Transverse colon (tissue), 4 donors: ENCODE data around the gene AP2S1. TPM values are rescaled to one million over a fixed set of nuclear protein-coding genes. Genes with fewer than 3 reads are reported as not detected.

Experiments
- DNase-seq: peaks from one replicate; pipeline ENCODE4 v3.0.0-alpha.2; 2019
- H3K27ac ChIP-seq, 4 donors: fragments of 200-600 bp; sonication (generic); 2 replicates each; pipeline ENCODE4 v1.5.1; 2016 to 2018; ENCODE audit warnings: inconsistent platforms in 4 of 4
- H3K27me3 ChIP-seq: fragments of 200-600 bp; sonication (generic); 2 replicates; pipeline ENCODE4 v1.5.1; 2017; ENCODE audit warnings: inconsistent platforms
- H3K36me3 ChIP-seq, 4 donors: fragments of 200-600 bp; sonication (generic); 2 replicates each; pipeline ENCODE4 v1.5.1; 2017 to 2019; ENCODE audit warnings: inconsistent platforms in 4 of 4
- H3K4me1 ChIP-seq, 4 donors: fragments of 200-600 bp; sonication (generic); 2 replicates each; pipeline ENCODE4 v1.5.1; 2017 to 2020; ENCODE audit warnings: inconsistent platforms in 4 of 4
- H3K4me3 ChIP-seq, 4 donors: fragments of 200-600 bp; sonication (generic); 1 replicate in 1 of 4; 2 replicates in 3 of 4; pipeline versions ENCODE4 v1.5.1 to v1.6.1; 2017 to 2019; ENCODE audit warnings: inconsistent platforms in 4 of 4
- H3K9me3 ChIP-seq, 2 donors: fragments of 200-600 bp; sonication (generic); 2 replicates each; pipeline ENCODE4 v1.5.1; 2017 to 2019; ENCODE audit warnings: inconsistent platforms in 2 of 2
- CTCF ChIP-seq, 5 experiments: fragments of 200-600 bp in 3 of 5; fragments of 450-650 bp in 2 of 5; sonication (generic) in 3 of 5; IDR thresholded peaks; 1 replicate in 2 of 5; 2 replicates in 3 of 5; pipeline ENCODE4 v1.5.1; 2016 to 2017; ENCODE audit warnings: antibody characterized with exemption in 5 of 5, inconsistent platforms in 3 of 5, mild to moderate bottlenecking in 2 of 5, moderate library complexity in 1 of 5
- EP300 ChIP-seq: sonication (generic); formaldehyde crosslinking; IDR thresholded peaks from one replicate; pipeline ENCODE4 v1.6.1; 2017; ENCODE audit warnings: antibody characterized with exemption, low read depth
- POLR2A ChIP-seq: fragments of 450-650 bp; IDR thresholded peaks from one replicate; pipeline ENCODE4 v1.6.1; 2016; ENCODE audit warnings: antibody characterized with exemption, mild to moderate bottlenecking, moderate library complexity
- POLR2AphosphoS5 ChIP-seq, 3 donors: sonication (generic); formaldehyde crosslinking; IDR thresholded peaks; one replicate each; pipeline ENCODE4 v1.6.1; 2016; ENCODE audit warnings: antibody characterized with exemption in 3 of 3
- WGBS, 2 donors: methylation state at CpG; one replicate each; pipeline ENCODE4 v1.1.5; 2018; ENCODE audit warnings: low coverage in 1 of 2; 5-methylcytosine and 5-hydroxymethylcytosine counted together
- in situ Hi-C, 4 donors: fragments of 200-750 bp; cut with MboI; loops; one replicate each; pipeline versions ENCODE4 v1.15.0 to v1.15.1; 2017; ENCODE audit warnings: low sequenced_read_pairs in 3 of 4, low pct_ligation_motif_present in 1 of 4, low pct_unique_long_range_greater_than_20kb in 1 of 4
- intact Hi-C: fragments of 100-400 bp; cut with DNase I; formaldehyde crosslinking; loops from one replicate; pipeline ENCODE4 v1.15.1; 2023; ENCODE audit warnings: low total_unique reads
- total RNA-seq, 4 donors: library from RNA; depleted of rRNA; stranded (reverse); fragments of >200 nt; gene quantifications; one replicate each; pipeline ENCODE4 v1.1.0, GENCODE V29; 2016

AP2S1 gene
- total RNA-seq, result 10 to 100 TPM; 50.1 to 96.9 (median 61.2) TPM

GRCh38 chr19:46850228-46851203 is at the start of gene AP2S1:
TSS of gene AP2S1 (minus strand) at chr19:46850846. CDS start at chr19:46850766, 80 bp downstream.
- 0 to 6% methylated on average over 7 to 47 of the region's 53 CpGs for WGBS, 2 donors
- DNase-seq, result peak; percentile 97
- in situ Hi-C loops, result loop anchor here in 2 of 4 donors (5.0 to 10.0 kb wide), 2 partner anchors 134 to 142 kb away; no protein-coding TSS in a partner anchor
- TF ChIP-seq CTCF (IDR thresholded peaks at IDR 0.05) (no peak), POLR2A (peak; percentile 85), POLR2AphosphoS5 (IDR thresholded peaks at IDR 0.05) (peak; percentile 87 to 89 (median 88)), EP300 (no peak)
- H3K4me1 ChIP-seq, result peaks cover 12 to 46% (median 19%) of the 10 kb centered on the region in 4 donors
- H3K27me3 ChIP-seq, result no peaks in the 10 kb centered on the region
- peak within 1 kb of the TSS; percentile 88 to 94 (median 90) for H3K27ac ChIP-seq
- peak within 1 kb of the TSS; percentile 67 to 86 (median 83) for H3K4me3 ChIP-seq
- intact Hi-C loops, result no loop called here
- no peaks in the 10 kb centered on the region for H3K36me3 ChIP-seq
- no peaks in the 10 kb centered on the region for H3K9me3 ChIP-seq

GRCh38 chr19:46900341-46900740 is 49.7 kb upstream of the AP2S1 start:
- Histone ChIP-seq H3K4me1 (peaks cover 0 to 50% (median 19%) of the 10 kb centered on the region in 4 donors), H3K27me3 (no peaks in the 10 kb centered on the region)
- in situ Hi-C loops, result no loop called here

DNA sequence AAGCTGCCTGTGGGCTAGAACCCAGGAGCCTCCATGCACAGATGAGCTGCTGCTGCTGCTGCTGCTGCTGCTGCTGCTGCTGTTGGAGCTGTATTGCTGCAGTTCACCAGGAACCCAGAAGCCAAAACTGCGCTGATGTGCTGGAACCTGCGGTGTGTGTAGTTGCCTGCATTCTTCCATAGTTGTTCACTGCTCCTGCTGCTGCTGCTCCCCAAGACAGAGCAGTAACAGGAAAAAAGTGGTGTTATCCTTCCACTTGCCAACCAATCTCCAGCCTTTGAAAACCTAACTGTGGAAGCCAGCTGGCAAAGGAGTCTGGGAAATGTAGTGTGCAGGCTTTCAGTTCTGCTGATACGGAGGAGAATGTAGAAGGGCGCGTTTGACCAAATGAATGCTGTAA is 48.1 kb upstream of the AP2S1 start:
- 49 to 75% methylated on average over 4 to 5 of the region's 5 CpGs for WGBS, 2 donors
- Histone ChIP-seq H3K4me1 (peaks cover 0 to 42% (median 18%) of the 10 kb centered on the region in 4 donors), H3K36me3 (no peaks in the 10 kb centered on the region), H3K4me3 (no peak overlapping the region), H3K27me3 (no peaks in the 10 kb centered on the region), H3K9me3 (no peaks in the 10 kb centered on the region), H3K27ac (no peak overlapping the region)
- intact Hi-C loops (no loop called here), in situ Hi-C loops (no loop called here)
- no peak for TF ChIP-seq POLR2A
- TF ChIP-seq CTCF (IDR thresholded peaks at IDR 0.05), result no peak
- TF ChIP-seq POLR2AphosphoS5 (IDR thresholded peaks at IDR 0.05), result no peak
- TF ChIP-seq EP300, result no peak
- DNase-seq, result no peak

More at GRCh38 chr19:46900341-46900740, 49.7 kb upstream of the AP2S1 start:
- Histone ChIP-seq H3K4me3 (no peak overlapping the region), H3K9me3 (no peaks in the 10 kb centered on the region), H3K27ac (no peak overlapping the region), H3K36me3 (no peaks in the 10 kb centered on the region)
- DNase-seq, result no peak
- TF ChIP-seq CTCF (IDR thresholded peaks at IDR 0.05) (no peak), POLR2AphosphoS5 (IDR thresholded peaks at IDR 0.05) (no peak), EP300 (no peak), POLR2A (no peak)
- intact Hi-C loops, result no loop called here
- WGBS, 2 donors, result 86 to 96% methylated on average over 1 to 5 of the region's 5 CpGs

DNA sequence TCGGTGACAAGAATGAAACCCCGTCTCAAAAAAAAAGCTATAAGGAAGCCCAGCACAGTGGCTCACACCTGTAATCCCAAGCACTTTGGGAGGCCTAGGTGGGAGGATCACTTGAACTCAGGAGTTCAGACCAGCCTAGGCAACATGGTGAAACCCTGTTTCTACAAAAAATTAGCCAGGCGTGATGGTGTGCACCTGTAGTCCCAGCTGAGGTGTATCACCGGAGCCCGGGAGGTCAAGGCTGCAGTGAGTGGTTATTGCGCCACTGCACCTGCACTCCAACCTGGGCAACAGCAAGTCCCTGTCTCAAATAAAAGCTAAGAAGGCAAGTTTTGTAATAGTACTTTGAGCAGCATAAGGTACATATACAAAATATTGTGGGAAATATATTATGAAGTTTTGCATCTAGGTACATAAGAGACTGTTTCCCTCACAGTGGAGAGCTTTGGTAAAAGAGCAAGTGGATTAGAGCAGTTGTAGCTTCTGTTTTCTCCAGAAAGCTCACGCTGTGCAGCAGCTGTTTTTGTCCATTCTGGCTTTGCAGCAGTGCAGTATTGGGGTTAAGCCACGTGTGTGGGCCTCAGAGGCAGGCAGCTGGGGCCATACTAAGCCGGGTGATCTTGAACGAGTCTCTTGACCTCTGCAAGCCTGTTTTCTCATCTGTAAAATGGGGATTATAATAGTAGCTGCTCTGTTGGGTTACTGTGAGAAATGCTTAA is 45.6 kb upstream of the AP2S1 start:
- H3K36me3 ChIP-seq, result no peaks in the 10 kb centered on the region
- intact Hi-C loops, result no loop called here
- TF ChIP-seq POLR2AphosphoS5 (IDR thresholded peaks at IDR 0.05), result no peak
- TF ChIP-seq EP300, result no peak
- TF ChIP-seq POLR2A, result no peak
- no peak for TF ChIP-seq CTCF (IDR thresholded peaks at IDR 0.05)
- in situ Hi-C loops, result no loop called here
- no peak overlapping the region for H3K4me3 ChIP-seq
- peaks cover 0 to 33% (median 14%) of the 10 kb centered on the region in 4 donors for H3K4me1 ChIP-seq
- H3K27me3 ChIP-seq, result no peaks in the 10 kb centered on the region
- H3K9me3 ChIP-seq, result no peaks in the 10 kb centered on the region
- no peak overlapping the region for H3K27ac ChIP-seq
- WGBS, 2 donors, result 82% methylated on average over 10 of the region's 10 CpGs; no CpG with 5 or more reads in 1 of the 2 donors
- no peak for DNase-seq
